ENCODE data around the gene GNG2. TPM values are rescaled to one million over a fixed set of nuclear protein-coding genes. Genes with fewer than 3 reads are reported as not detected.

The GNG2 gene
- polyA plus RNA-seq, 1 of the 3 experiments (the other 2 are of a cell fraction), result 17.8 TPM

GRCh38 chr14:52005625-52006024 is 145.2 kb downstream of the GNG2 start (continued):
- TF ChIP-seq PBX3 (IDR thresholded peaks at IDR 0.05), result no peak
- TF ChIP-seq FOXJ3 (CRISPR knock-in tag; IDR thresholded peaks at IDR 0.05), result no peak
- no peak for TF ChIP-seq USF2 (IDR thresholded peaks at IDR 0.05; ENCODE audit: borderline replicate concordance, low read depth, low read length)
- no peak for TF ChIP-seq FOXM1 (IDR thresholded peaks at IDR 0.05; ENCODE audit: low read depth)
- TF ChIP-seq JUND (IDR thresholded peaks at IDR 0.05), result no peak
- TF ChIP-seq RFX5 (IDR thresholded peaks at IDR 0.05; ENCODE audit: low read length), result no peak
- no peak for TF ChIP-seq RAD21 (IDR thresholded peaks at IDR 0.05; ENCODE audit: low read length)
- TF ChIP-seq POLR2AphosphoS5 (IDR thresholded peaks at IDR 0.05; ENCODE audit: low read depth, low read length), result no peak

- no peak overlapping the region for H3K4me3 ChIP-seq (ENCODE audit: low read depth in 2 of 2, low read length in 1 of 2)
- no peaks in the 10 kb centered on the region for H4K20me1 ChIP-seq (ENCODE audit: insufficient read depth)
- CTCF ChIA-PET, result interaction anchor here (0.6 to 2.2 kb wide), 4 partner anchors 9 to 38 kb away, joined by 3 to 8 read pairs (median 4); no protein-coding TSS in a partner anchor
- no peaks in the 10 kb centered on the region for H3K27me3 ChIP-seq (ENCODE audit: insufficient read depth)
- DNase-seq, result no peak
- H2AFZ ChIP-seq (ENCODE audit: low read depth), result no peak overlapping the region
- peaks cover 96 to 97% of the 10 kb centered on the region in 2 experiments for H3K36me3 ChIP-seq (replicated peaks in 1 of 2; ENCODE audit: control insufficient read depth in 1 of 2, insufficient read depth in 2 of 2, low read length in 1 of 2)
- H3K9ac ChIP-seq, result no peak overlapping the region
- H3K4me1 ChIP-seq (ENCODE audit: control insufficient read depth in 1 of 2, insufficient read depth in 2 of 2, low read depth in 1 of 2, low read length in 1 of 2), result no peaks in the 10 kb centered on the region
- peaks cover 20% of the 10 kb centered on the region for H3K79me2 ChIP-seq (ENCODE audit: insufficient read depth)
- TF ChIP-seq TEAD4 (IDR thresholded peaks at IDR 0.05; ENCODE audit: borderline replicate concordance, insufficient read depth) (no peak), EP300 (IDR thresholded peaks at IDR 0.05; ENCODE audit: borderline replicate concordance in 1 of 2, low read depth in 1 of 2, low read length in 1 of 2) (no peak), JUND (IDR thresholded peaks at IDR 0.05) (no peak), TCF12 (IDR thresholded peaks at IDR 0.05) (no peak), USF1 (IDR thresholded peaks at IDR 0.05; ENCODE audit: borderline replicate concordance, low read depth) (no peak), POLR2AphosphoS5 (IDR thresholded peaks at IDR 0.05; ENCODE audit: low read depth, low read length) (no peak), MXI1 (IDR thresholded peaks at IDR 0.05; ENCODE audit: low read depth, low read length) (no peak), RXRA (IDR thresholded peaks at IDR 0.05; ENCODE audit: borderline replicate concordance, low read depth) (no peak), RAD21 (IDR thresholded peaks at IDR 0.05; ENCODE audit: low read length) (no peak), ZBTB33 (IDR thresholded peaks at IDR 0.05; ENCODE audit: borderline replicate concordance, low read depth) (no peak), CTCF (IDR thresholded peaks at IDR 0.05) (no peak), USF2 (IDR thresholded peaks at IDR 0.05; ENCODE audit: borderline replicate concordance, low read depth, low read length) (no peak), NRF1 (IDR thresholded peaks at IDR 0.05; ENCODE audit: low read depth, low read length) (no peak), SIN3A (IDR thresholded peaks at IDR 0.05; ENCODE audit: borderline replicate concordance, low read depth, low read length) (no peak), TAF1 (IDR thresholded peaks at IDR 0.05; ENCODE audit: borderline replicate concordance, low read depth, low read length) (no peak)
- H3K27ac ChIP-seq (ENCODE audit: low read depth in 2 of 2, low read length in 1 of 2), result no peak overlapping the region
- WGBS (ENCODE audit: low lambda C conversion rate), result 95% methylated on average over 3 of the region's 3 CpGs
- H3F3A ChIP-seq (replicated peaks; ENCODE audit: insufficient read depth), result peaks cover 13% of the 10 kb centered on the region
- POLR2A ChIA-PET, result no interaction called here
- H3K9me3 ChIP-seq, result no peaks in the 10 kb centered on the region
- no peaks in the 10 kb centered on the region for H3K9me2 ChIP-seq
- no peak overlapping the region for H3K4me2 ChIP-seq
These were observed 145.9 kb downstream of the GNG2 start for GRCh38 chr14:52006361-52006760.

Measured in SK-N-SH (cell line).